Measurements from ENCODE around the gene DPP10.

The DPP10 gene

DNA sequence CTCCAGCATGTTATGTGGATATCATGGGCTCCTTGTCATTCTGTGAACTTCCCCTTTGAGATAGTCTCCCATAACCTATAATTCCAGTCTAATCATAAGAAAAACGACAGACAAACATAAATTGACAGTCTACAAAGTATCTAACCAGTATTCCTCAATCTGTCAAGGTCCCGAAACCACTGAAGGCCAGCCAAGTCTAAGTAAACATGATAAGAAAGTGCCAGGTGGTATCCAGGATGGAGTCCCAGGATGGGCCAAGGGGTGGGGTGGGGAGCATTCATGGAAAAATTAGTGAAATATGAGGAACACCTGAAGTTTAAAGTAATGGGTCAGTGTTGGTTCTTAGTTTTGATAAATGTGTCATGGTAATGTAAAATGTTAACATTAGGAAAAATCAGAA, 355.5 kb downstream of the DPP10 start:
- no peak overlapping the region for H3K27ac ChIP-seq
- POLR2A ChIA-PET (ENCODE audit: low non-redundant PET) = no interaction called here
- no peak for DNase-seq (ENCODE audit: low spot score)
- TF ChIP-seq, protein P1, sequence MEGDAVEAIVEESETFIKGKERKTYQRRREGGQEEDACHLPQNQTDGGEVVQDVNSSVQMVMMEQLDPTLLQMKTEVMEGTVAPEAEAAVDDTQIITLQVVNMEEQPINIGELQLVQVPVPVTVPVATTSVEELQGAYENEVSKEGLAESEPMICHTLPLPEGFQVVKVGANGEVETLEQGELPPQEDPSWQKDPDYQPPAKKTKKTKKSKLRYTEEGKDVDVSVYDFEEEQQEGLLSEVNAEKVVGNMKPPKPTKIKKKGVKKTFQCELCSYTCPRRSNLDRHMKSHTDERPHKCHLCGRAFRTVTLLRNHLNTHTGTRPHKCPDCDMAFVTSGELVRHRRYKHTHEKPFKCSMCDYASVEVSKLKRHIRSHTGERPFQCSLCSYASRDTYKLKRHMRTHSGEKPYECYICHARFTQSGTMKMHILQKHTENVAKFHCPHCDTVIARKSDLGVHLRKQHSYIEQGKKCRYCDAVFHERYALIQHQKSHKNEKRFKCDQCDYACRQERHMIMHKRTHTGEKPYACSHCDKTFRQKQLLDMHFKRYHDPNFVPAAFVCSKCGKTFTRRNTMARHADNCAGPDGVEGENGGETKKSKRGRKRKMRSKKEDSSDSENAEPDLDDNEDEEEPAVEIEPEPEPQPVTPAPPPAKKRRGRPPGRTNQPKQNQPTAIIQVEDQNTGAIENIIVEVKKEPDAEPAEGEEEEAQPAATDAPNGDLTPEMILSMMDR (conservative IDR thresholded peaks at IDR 0.05; ENCODE audit: low read depth) = no peak
- CTCF ChIA-PET = no interaction called here

DNA sequence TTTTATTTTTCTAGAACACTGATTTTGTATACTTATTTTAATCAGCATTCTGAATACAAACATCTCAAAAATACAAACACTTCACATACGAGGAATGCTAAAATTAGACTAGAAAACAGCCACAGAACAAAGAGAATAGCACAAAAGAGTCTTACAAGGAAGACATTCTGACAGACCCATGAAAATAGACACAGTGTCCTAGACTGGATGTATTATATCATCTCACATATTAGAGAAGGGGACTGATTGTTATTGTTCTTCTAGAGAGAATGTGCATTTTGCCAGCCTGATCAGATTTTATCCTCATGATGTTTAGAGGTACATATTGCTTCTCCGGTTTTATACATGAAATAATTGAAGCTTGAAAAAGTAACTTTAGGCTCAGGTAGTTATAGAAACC, 357.9 kb downstream of the DPP10 start:
- TF ChIP-seq, protein P1 (conservative IDR thresholded peaks at IDR 0.05; ENCODE audit: low read depth) = no peak
- DNase-seq (ENCODE audit: low spot score) = no peak
- H3K27ac ChIP-seq = no peak overlapping the region
- POLR2A ChIA-PET (ENCODE audit: low non-redundant PET) = no interaction called here
- CTCF ChIA-PET = no interaction called here

DNA sequence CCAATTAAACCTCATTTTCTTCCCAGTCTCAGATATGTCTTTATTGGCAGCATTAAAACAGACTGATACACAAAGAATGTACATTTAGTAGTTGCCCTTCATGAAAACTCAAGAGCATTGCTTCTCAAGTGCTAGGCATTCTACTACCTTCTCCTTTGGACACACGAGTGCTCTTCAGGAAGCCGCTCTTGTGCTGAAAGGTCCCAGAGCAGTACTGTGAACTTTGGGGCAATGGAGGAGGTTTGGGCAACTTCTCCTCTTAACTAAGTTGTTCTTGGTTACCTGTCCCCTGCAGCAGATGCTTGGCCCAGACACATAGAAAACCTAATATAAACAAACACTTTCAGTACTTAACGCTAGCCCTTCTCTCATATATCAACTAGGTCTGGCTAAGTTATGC, 362.8 kb downstream of the DPP10 start:
- H3K27ac ChIP-seq = no peak overlapping the region
- CTCF ChIA-PET = no interaction called here

DNA sequence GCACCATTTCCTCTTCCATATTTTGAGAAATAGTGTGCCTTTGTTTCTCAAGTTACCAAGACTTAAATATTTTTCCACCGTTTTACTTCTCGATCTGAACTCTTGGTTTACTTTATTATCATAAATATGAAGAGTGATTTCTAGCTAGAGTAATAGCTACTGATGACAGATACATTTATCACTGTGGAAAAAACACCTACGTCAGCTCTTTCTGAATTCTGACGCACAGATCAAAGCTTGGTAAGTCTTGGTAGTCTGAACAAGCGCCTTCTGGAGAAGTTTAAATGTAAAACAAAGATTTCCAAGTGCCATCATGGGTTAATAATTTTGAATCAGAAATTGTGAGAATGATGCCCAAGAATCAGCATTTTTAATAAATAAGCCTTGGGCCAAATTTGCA, 367.7 kb downstream of the DPP10 start:
- no peak overlapping the region for H3K27ac ChIP-seq
- ChIA-PET CTCF (interaction anchor here (0.7 kb wide), 1 partner anchor 272 kb away, joined by 3 read pairs; no protein-coding TSS in a partner anchor), POLR2A (ENCODE audit: low non-redundant PET) (no interaction called here)
- TF ChIP-seq, protein P1 (conservative IDR thresholded peaks at IDR 0.05; ENCODE audit: low read depth) = no peak
- no peak for DNase-seq (ENCODE audit: low spot score)

More for the DNA sequence above, 362.8 kb downstream of the DPP10 start:
- TF ChIP-seq, protein P1 (conservative IDR thresholded peaks at IDR 0.05; ENCODE audit: low read depth) = no peak
- POLR2A ChIA-PET (ENCODE audit: low non-redundant PET) = no interaction called here
- DNase-seq (ENCODE audit: low spot score) = no peak

DNA sequence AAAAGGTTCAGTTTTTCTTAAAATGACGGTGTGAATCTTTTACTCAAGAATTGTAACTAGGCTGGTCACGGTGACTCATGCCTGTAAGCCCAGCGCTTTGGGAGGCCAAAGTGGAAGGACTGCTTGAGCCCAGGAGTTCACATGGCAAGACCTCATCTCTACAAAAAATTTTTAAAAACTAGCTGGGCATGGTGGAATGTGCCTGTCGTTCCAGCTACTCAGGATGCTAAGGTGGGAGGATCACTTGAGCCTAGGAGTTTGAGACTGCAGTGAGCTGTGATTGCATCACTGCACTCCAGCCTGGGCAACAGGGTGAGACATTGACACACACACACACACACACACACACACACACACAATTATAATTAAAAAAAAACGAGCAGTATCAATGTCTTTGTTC, 369.8 kb downstream of the DPP10 start:
- POLR2A ChIA-PET (ENCODE audit: low non-redundant PET) = no interaction called here
- no peak overlapping the region for H3K27ac ChIP-seq
- CTCF ChIA-PET = no interaction called here
- DNase-seq (ENCODE audit: low spot score) = no peak
- TF ChIP-seq, protein P1 (conservative IDR thresholded peaks at IDR 0.05; ENCODE audit: low read depth) = no peak

DNA sequence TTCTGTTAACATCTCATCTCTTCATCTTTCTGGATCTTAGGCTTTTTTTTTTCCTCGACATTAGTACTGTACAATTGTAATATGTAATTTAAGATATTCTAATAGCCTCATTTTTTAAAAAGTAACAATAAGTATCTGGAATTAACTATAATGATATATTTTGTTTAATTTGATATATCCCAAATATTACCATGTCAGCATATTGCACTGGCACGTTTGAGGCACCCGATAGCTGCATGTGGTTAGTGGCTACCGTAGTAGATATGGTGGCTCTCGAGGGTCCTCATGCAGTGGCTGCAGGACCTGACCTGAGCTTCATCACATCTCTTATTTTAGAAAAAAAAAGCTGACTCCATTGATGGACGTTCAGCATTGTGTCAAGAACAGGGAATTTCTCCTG, 371.9 kb downstream of the DPP10 start:
- POLR2A ChIA-PET (ENCODE audit: low non-redundant PET) = no interaction called here

More for the DNA sequence above, 371.9 kb downstream of the DPP10 start:
- DNase-seq (ENCODE audit: low spot score) = no peak
- CTCF ChIA-PET = no interaction called here
- H3K27ac ChIP-seq = no peak overlapping the region
- TF ChIP-seq, protein P1 (conservative IDR thresholded peaks at IDR 0.05; ENCODE audit: low read depth) = no peak
